Activated naive CD8-positive, alpha-beta T cell (primary cell): Measurements from ENCODE around the gene BMP7.

Source experiments
- H3K27ac Mint-ChIP-seq: one replicate; pipeline ENCODE4 v1.8.0; 2021; ENCODE audit warnings: mixed read lengths
- H3K27me3 Mint-ChIP-seq: one replicate; pipeline ENCODE4 v1.8.0; 2021; ENCODE audit warnings: mixed read lengths
- H3K36me3 Mint-ChIP-seq: one replicate; pipeline ENCODE4 v1.8.0; 2021; ENCODE audit warnings: mixed read lengths
- H3K4me1 Mint-ChIP-seq: one replicate; pipeline ENCODE4 v1.8.0; 2021; ENCODE audit warnings: low read depth, mixed read lengths
- H3K4me3 Mint-ChIP-seq: one replicate; pipeline ENCODE4 v1.8.0; 2021; ENCODE audit warnings: mild to moderate bottlenecking, mixed read lengths
- H3K9me3 Mint-ChIP-seq: one replicate; pipeline ENCODE4 v1.8.0; 2021; ENCODE audit warnings: low read depth, mixed read lengths

Gene BMP7

DNA sequence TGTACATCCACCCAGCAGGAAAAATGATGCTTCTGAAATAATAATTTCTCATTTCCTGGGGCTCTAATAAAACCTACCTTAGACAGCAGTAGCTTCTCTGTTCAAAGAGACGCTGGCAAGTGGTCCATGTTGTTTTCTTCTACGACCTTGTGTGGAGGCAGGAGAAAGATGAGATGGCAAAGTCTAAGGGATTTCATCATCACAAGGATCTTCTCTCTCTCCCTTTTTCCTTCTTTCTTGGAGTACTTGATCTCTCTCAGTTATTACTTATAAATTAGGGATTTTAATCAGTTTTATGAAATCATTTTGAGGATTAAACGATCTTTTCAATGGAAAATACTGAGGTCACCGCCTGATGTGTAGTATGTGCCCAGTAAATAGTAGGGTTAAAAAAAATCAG lies 147.5 kb downstream of the BMP7 start:
- Mint-ChIP-seq H3K4me1 (no peaks in the 10 kb centered on the region), H3K27ac (no peak overlapping the region), H3K9me3 (no peaks in the 10 kb centered on the region), H3K4me3 (no peak overlapping the region), H3K36me3 (no peaks in the 10 kb centered on the region), H3K27me3 (peaks cover 6% of the 10 kb centered on the region)
